HL-60 (cell line): ENCODE measurements around the gene CLOCK.

ENCODE experiments used
- GABPA ChIP-seq: IDR thresholded peaks from 2 replicates; pipeline ENCODE4 v1.6.1; 2012; ENCODE audit warnings: low read depth
- POLR2AphosphoS5 ChIP-seq: IDR thresholded peaks from 2 replicates; pipeline ENCODE4 v1.6.1; 2012; ENCODE audit warnings: low read depth
- SPI1 ChIP-seq: IDR thresholded peaks from 2 replicates; pipeline ENCODE4 v1.6.1; 2012; ENCODE audit warnings: low read depth, mild to moderate bottlenecking, borderline replicate concordance
- TF ChIP-seq, protein P1 (sequence below): IDR thresholded peaks from one replicate; pipeline ENCODE4 v1.5.1; 2011; ENCODE audit warnings: low read length, control low read depth, inconsistent platforms; ENCODE audit not compliant: insufficient read depth
- TF ChIP-seq, protein P2 (sequence below): IDR thresholded peaks from 2 replicates; pipeline ENCODE4 v1.6.1; 2012; ENCODE audit warnings: low read depth; ENCODE audit not compliant: insufficient replicate concordance

DNA sequence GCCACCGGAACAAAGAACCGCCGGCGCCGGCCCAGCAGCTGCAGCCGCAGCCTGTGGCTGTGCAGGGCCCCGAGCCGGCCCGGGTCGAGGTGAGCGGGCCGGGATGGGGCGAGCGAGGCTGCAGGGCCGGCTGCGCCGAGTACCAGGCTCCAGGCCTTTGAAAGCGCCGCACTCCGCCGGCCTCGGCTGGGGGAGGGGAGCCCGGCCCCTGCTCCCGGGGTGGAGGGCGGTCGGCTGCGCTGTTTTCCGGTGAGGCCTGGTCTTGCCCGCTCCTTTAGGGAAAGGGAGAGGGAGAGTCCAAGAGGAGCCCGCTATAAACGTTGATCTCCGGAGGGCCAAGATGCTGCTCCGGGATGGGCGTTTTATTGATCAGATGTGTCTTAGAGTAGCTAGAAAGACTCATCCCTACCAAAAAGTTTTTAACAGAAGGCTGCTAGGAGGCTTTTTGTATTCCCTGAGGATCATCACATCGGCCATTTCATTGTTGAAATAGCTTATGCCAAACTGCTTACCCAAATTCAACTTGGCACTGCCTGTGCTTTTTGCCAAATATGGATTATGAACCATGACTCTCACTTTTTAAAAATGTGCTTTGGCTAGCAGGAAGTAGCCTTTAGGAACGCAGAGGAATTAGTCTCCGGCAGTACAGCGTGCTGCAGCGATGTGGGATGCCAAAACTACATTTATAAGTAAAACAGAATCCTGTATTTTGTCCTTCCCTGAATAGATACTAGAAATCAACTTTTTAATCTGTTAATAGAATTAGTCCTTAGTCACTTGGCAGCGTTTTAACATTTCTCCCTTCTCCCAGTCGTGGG, 150.2 kb downstream of the CLOCK start:
- TF ChIP-seq GABPA (no peak), POLR2AphosphoS5 (no peak), SPI1 (no peak)
- TF ChIP-seq, protein P1, sequence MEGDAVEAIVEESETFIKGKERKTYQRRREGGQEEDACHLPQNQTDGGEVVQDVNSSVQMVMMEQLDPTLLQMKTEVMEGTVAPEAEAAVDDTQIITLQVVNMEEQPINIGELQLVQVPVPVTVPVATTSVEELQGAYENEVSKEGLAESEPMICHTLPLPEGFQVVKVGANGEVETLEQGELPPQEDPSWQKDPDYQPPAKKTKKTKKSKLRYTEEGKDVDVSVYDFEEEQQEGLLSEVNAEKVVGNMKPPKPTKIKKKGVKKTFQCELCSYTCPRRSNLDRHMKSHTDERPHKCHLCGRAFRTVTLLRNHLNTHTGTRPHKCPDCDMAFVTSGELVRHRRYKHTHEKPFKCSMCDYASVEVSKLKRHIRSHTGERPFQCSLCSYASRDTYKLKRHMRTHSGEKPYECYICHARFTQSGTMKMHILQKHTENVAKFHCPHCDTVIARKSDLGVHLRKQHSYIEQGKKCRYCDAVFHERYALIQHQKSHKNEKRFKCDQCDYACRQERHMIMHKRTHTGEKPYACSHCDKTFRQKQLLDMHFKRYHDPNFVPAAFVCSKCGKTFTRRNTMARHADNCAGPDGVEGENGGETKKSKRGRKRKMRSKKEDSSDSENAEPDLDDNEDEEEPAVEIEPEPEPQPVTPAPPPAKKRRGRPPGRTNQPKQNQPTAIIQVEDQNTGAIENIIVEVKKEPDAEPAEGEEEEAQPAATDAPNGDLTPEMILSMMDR, result no peak
- TF ChIP-seq, protein P2, sequence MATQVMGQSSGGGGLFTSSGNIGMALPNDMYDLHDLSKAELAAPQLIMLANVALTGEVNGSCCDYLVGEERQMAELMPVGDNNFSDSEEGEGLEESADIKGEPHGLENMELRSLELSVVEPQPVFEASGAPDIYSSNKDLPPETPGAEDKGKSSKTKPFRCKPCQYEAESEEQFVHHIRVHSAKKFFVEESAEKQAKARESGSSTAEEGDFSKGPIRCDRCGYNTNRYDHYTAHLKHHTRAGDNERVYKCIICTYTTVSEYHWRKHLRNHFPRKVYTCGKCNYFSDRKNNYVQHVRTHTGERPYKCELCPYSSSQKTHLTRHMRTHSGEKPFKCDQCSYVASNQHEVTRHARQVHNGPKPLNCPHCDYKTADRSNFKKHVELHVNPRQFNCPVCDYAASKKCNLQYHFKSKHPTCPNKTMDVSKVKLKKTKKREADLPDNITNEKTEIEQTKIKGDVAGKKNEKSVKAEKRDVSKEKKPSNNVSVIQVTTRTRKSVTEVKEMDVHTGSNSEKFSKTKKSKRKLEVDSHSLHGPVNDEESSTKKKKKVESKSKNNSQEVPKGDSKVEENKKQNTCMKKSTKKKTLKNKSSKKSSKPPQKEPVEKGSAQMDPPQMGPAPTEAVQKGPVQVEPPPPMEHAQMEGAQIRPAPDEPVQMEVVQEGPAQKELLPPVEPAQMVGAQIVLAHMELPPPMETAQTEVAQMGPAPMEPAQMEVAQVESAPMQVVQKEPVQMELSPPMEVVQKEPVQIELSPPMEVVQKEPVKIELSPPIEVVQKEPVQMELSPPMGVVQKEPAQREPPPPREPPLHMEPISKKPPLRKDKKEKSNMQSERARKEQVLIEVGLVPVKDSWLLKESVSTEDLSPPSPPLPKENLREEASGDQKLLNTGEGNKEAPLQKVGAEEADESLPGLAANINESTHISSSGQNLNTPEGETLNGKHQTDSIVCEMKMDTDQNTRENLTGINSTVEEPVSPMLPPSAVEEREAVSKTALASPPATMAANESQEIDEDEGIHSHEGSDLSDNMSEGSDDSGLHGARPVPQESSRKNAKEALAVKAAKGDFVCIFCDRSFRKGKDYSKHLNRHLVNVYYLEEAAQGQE, result no peak
